K562 (cell line): Measurements from ENCODE around the gene THADA. TPM values are rescaled to one million over a fixed set of nuclear protein-coding genes. Genes with fewer than 3 reads are reported as not detected.

Source experiments
- ATAC-seq: fragments of 200-7000 bp; cut with Tn5 transposase; 3 replicates; pipeline ENCODE4 v1.9.1; 2020; ENCODE audit warnings: moderate library complexity
- BruUV-seq: library from RNA; stranded (reverse); fragments of 400-500 nt; replicated peaks from 2 replicates; lab custom pipeline; 2021; lab: Mats Ljungman, UMichigan
- CTCF ChIA-PET: fragments of 300-600 bp; formaldehyde crosslinking; extraction: SDS; loops from one replicate; lab custom pipeline; 2021; ENCODE audit warnings: low intra/inter-chr PET ratio; lab: Yijun Ruan, JAX
- POLR2A ChIA-PET: fragments of 300-600, 350-650 bp; sonication (Branson Sonifier 250); formaldehyde crosslinking; extraction: SDS; loops from one replicate; lab custom pipeline; 2021; ENCODE audit warnings: antibody characterized with exemption, inconsistent platforms; lab: Yijun Ruan, JAX
- DNase-seq, 4 experiments: peaks; one replicate each; pipeline versions ENCODE4 v3.0.0 to v3.0.0-alpha.2; 2011 to 2018; ENCODE audit warnings: low spot score in 3 of 4, mixed read lengths in 3 of 4; ENCODE audit errors: extremely low read depth in 1 of 4
- FAIRE-seq: peaks from 2 replicates; lab custom pipeline; 2011; peaks lifted over from hg19 to GRCh38; lab: Jason Lieb, UNC
- H2AFZ ChIP-seq: 2 replicates; pipeline ENCODE4 v1.6.0; 2011; ENCODE audit warnings: low read depth, low read length, control low read depth, inconsistent platforms
- H3K27ac ChIP-seq: fragments of 200-600 bp; 3 replicates; pipeline ENCODE4 v1.8.0; 2011; ENCODE audit warnings: low read depth, mild to moderate bottlenecking, control low read depth, inconsistent platforms, low read length, moderate library complexity, mixed read lengths; ENCODE audit errors: extremely low read depth
- H3K27me3 ChIP-seq, 2 experiments: fragments of 300-600 bp in 1 of 2; 2 replicates in 1 of 2; 3 replicates in 1 of 2; pipeline versions ENCODE4 v1.6.0 to v1.8.0; 2011; ENCODE audit warnings: inconsistent platforms in 2 of 2, low read length in 2 of 2, mild to moderate bottlenecking in 1 of 2, mixed read lengths in 1 of 2, moderate library complexity in 1 of 2; ENCODE audit not compliant: control insufficient read depth in 2 of 2, insufficient read depth in 2 of 2
- H3K36me3 ChIP-seq: fragments of 300-600 bp; 3 replicates; pipeline ENCODE4 v1.8.0; 2011; ENCODE audit warnings: mild to moderate bottlenecking, low read length, inconsistent platforms; ENCODE audit not compliant: control insufficient read depth, insufficient read depth
- H3K4me1 ChIP-seq, 2 experiments: fragments of 200-600 bp in 1 of 2; replicated peaks in 1 of 2; 2 replicates in 1 of 2; 3 replicates in 1 of 2; pipeline versions ENCODE4 v1.5.1 to v1.8.0; 2011; ENCODE audit warnings: inconsistent platforms in 2 of 2, low read length in 2 of 2, mild to moderate bottlenecking in 1 of 2, mixed read lengths in 1 of 2, moderate library complexity in 1 of 2; ENCODE audit not compliant: control insufficient read depth in 2 of 2, insufficient read depth in 2 of 2
- H3K4me2 ChIP-seq: 2 replicates; pipeline ENCODE4 v1.6.1; 2011; ENCODE audit warnings: low read length, control low read depth, inconsistent platforms, mixed read lengths; ENCODE audit not compliant: insufficient read depth
- H3K4me3 ChIP-seq: fragments of 200-600 bp; sonication (generic), shearing (Covaris generic); 2 replicates; pipeline ENCODE4 v1.5.1; 2016; ENCODE audit warnings: control low read depth, inconsistent platforms
- H3K79me2 ChIP-seq: fragments of 200-600 bp; 3 replicates; pipeline ENCODE4 v1.8.0; 2011; ENCODE audit warnings: low read length, inconsistent platforms; ENCODE audit not compliant: control insufficient read depth, insufficient read depth
- H3K9ac ChIP-seq, 2 experiments: 2 replicates each; pipeline versions ENCODE4 v1.6.0 to v1.6.1; 2011; ENCODE audit warnings: low read depth in 2 of 2, low read length in 2 of 2, control low read depth in 1 of 2, inconsistent platforms in 1 of 2, mild to moderate bottlenecking in 1 of 2, mixed read lengths in 1 of 2; ENCODE audit not compliant: insufficient read depth in 1 of 2
- H3K9me1 ChIP-seq: one replicate; pipeline ENCODE4 v1.6.0; 2011; ENCODE audit warnings: inconsistent platforms, mild to moderate bottlenecking, low read length, moderate library complexity; ENCODE audit not compliant: control insufficient read depth, insufficient read depth
- H3K9me3 ChIP-seq: replicated peaks from 2 replicates; pipeline ENCODE4 v1.5.1; 2011; ENCODE audit warnings: low read depth, low read length, inconsistent platforms; ENCODE audit not compliant: control insufficient read depth, insufficient read depth
- H4K20me1 ChIP-seq: replicated peaks from 2 replicates; pipeline ENCODE4 v1.6.1; 2011; ENCODE audit warnings: low read length, inconsistent platforms, mixed read lengths; ENCODE audit not compliant: control insufficient read depth, insufficient read depth
- CCAR2 ChIP-seq: fragments of 200-400 bp; formaldehyde crosslinking; IDR thresholded peaks from 2 replicates; pipeline ENCODE4 v1.6.1; 2017; ENCODE audit warnings: mild to moderate bottlenecking, low read depth, low read length
- CEBPG ChIP-seq, 3 experiments: fragments of 200-800 bp in 1 of 3; sonication (Bioruptor generic) in 1 of 3; sonication (generic) in 1 of 3; formaldehyde crosslinking in 1 of 3; IDR thresholded peaks in 2 of 3; conservative IDR thresholded peaks in 1 of 3; 2 replicates each; pipeline versions ENCODE4 v1.6.1 to v1.8.0; 2016 to 2022; ENCODE audit warnings: missing compliant biosample characterization in 2 of 3, missing genetic modification characterization in 2 of 3, mild to moderate bottlenecking in 1 of 3, missing genetic modification reagents in 1 of 3
- GABPA ChIP-seq: fragments of 200-800 bp; sonication (Bioruptor generic); conservative IDR thresholded peaks from 2 replicates; pipeline ENCODE4 v1.6.1; 2016; ENCODE audit warnings: low read depth, missing genetic modification characterization, missing compliant biosample characterization
- NR2F6 ChIP-seq: fragments of 450-650 bp; formaldehyde crosslinking; IDR thresholded peaks from 2 replicates; pipeline ENCODE4 v1.4.0; 2020; ENCODE audit warnings: mild to moderate bottlenecking
- PHF21A ChIP-seq: fragments of 450-650 bp; IDR thresholded peaks from 2 replicates; pipeline ENCODE4 v1.6.1; 2017; ENCODE audit warnings: low read depth, borderline replicate concordance
- TBP ChIP-seq: optimal IDR thresholded peaks from 2 replicates; pipeline ENCODE3; 2011; ENCODE audit warnings: low read depth, low read length, improper control_type of control experiment
- ZNF165 ChIP-seq: fragments of 250-450 bp; sonication (Bioruptor Pico); IDR thresholded peaks from 2 replicates; pipeline ENCODE4 v1.4.0; 2020; ENCODE audit warnings: borderline replicate concordance
- WGBS: fragments of 100-300 bp; shearing (Covaris generic); methylation state at CpG from one replicate; pipeline ENCODE4 v1.1.6; 2016; ENCODE audit warnings: low coverage, mixed read lengths; ENCODE audit not compliant: insufficient coverage; ENCODE audit errors: missing lambda C conversion rate; 5-methylcytosine and 5-hydroxymethylcytosine counted together
- in situ Hi-C: fragments of 300-500 bp; cut with MboI; formaldehyde crosslinking; loops from 4 replicates; pipeline ENCODE4 v1.15.0; 2018; ENCODE audit warnings: inconsistent platforms, mixed read lengths
- intact Hi-C: fragments of 100-400 bp; cut with micrococcal nuclease; formaldehyde crosslinking; loops from 2 replicates; pipeline ENCODE4 v1.14.2; 2022
- polyA plus RNA-seq, 8 experiments: library from polyadenylated mRNA; depleted of rRNA in 4 of 8; stranded (reverse) in 5 of 8; unstranded in 3 of 8; fragments of >200 nt; fragmentation: Nextera tagmentation in 2 of 8; fragmentation: Illumina TruSeq in 1 of 8; extraction: Ambion mirVana in 2 of 8; extraction: Trizol in 1 of 8; gene quantifications; 2 replicates each; pipeline versions ENCODE4 v1.2.1 to v1.2.3, GENCODE V29; 2011 to 2014; ENCODE audit warnings: inconsistent platforms in 1 of 8, missing spikeins in 1 of 8
- total RNA-seq, 7 experiments: library from RNA; depleted of rRNA in 6 of 7; stranded (reverse); fragments of >200 nt in 6 of 7; fragmentation: Illumina TruSeq in 2 of 7; extraction: Trizol in 2 of 7; gene quantifications; 2 replicates each; pipeline versions ENCODE4 v1.2.1 to v1.2.3, GENCODE V29; 2011 to 2021; ENCODE audit warnings: low replicate concordance in 1 of 7
- TF ChIP-seq, protein P1 (sequence below): sonication (generic); formaldehyde crosslinking; IDR thresholded peaks from 2 replicates; pipeline ENCODE4 v1.8.1; 2023; ENCODE audit warnings: mild to moderate bottlenecking, missing genetic modification reagents

Gene THADA
- total and polyA plus RNA-seq, 9 of the 15 experiments (the other 6 are each of a cell fraction or from before 2014, with no cell fraction given) = 17.8 to 34.7 (median 31.9) TPM

DNA sequence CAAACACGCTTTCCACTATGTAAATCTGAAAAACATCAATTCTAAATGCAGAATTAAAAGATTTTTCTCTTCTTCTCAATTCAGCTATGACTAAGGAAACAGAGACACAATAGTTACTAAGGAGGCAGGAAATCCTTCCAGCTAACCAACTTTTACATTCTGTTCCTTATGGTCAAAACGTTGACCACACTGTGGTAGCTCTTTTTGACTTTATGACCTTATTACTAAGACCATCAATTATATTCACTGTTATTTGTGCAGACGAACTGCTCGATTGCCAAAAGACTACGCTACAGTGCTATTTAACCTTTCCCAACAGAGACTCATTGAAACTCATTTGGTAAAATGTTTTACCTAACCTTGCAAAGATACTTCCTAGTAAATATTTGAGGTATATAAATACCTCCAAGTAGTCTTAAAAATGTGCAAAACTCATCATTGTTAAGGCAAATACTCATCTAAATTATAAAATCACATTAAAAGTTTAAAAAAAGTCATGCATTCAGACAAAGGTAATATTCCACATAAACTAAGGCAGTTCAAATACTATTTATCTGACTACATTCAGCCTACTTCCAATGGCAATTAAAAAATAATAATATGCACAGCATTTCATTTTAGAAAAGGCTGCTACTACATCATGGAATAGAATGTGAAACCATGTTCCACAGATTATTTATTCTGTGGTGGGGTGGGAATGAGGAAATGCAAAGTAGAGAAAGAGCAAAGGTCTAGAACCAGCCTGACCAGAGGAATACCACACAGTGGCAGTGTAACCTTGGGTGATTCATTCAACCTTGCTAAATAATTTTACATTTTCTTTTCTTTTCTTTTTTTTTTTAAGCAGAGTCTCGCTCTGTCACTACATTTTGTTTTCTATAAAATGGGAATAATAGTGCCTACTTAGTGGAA is 139.9 kb downstream of the THADA start:
- CTCF ChIA-PET = no interaction called here
- POLR2A ChIA-PET = interaction anchor here (3.5 kb wide), 1 partner anchor 8 kb away, joined by 11 read pairs; no protein-coding TSS in a partner anchor
- Histone ChIP-seq H4K20me1 (no peaks in the 10 kb centered on the region), H3K79me2 (no peaks in the 10 kb centered on the region), H3K9ac (no peak overlapping the region), H2AFZ (no peak overlapping the region), H3K27ac (no peak overlapping the region), H3K4me2 (no peak overlapping the region), H3K9me3 (no peaks in the 10 kb centered on the region), H3K36me3 (no peaks in the 10 kb centered on the region; the same call in 2 of the 3 replicates), H3K4me3 (no peak overlapping the region), H3K4me1 (no peaks in the 10 kb centered on the region), H3K27me3 (no peaks in the 10 kb centered on the region), H3K9me1 (no peaks in the 10 kb centered on the region)
- FAIRE-seq (no peak), DNase-seq (no peak), ATAC-seq (no peak)
- BruUV-seq = no TSS peak
- WGBS = 72% methylated on average over 6 of the region's 6 CpGs
- in situ Hi-C loops = no loop called here
- intact Hi-C loops = no loop called here
- TF ChIP-seq ZNF165 (CRISPR knock-in tag) = no peak
- no peak for TF ChIP-seq PHF21A
- TF ChIP-seq, protein P1, sequence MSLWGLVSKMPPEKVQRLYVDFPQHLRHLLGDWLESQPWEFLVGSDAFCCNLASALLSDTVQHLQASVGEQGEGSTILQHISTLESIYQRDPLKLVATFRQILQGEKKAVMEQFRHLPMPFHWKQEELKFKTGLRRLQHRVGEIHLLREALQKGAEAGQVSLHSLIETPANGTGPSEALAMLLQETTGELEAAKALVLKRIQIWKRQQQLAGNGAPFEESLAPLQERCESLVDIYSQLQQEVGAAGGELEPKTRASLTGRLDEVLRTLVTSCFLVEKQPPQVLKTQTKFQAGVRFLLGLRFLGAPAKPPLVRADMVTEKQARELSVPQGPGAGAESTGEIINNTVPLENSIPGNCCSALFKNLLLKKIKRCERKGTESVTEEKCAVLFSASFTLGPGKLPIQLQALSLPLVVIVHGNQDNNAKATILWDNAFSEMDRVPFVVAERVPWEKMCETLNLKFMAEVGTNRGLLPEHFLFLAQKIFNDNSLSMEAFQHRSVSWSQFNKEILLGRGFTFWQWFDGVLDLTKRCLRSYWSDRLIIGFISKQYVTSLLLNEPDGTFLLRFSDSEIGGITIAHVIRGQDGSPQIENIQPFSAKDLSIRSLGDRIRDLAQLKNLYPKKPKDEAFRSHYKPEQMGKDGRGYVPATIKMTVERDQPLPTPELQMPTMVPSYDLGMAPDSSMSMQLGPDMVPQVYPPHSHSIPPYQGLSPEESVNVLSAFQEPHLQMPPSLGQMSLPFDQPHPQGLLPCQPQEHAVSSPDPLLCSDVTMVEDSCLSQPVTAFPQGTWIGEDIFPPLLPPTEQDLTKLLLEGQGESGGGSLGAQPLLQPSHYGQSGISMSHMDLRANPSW (CRISPR knock-in tag) = no peak
- TF ChIP-seq CEBPG (CRISPR knock-in tag; IDR thresholded peaks at IDR 0.05) = no peak
- no peak for TF ChIP-seq CEBPG (tag; conservative IDR thresholded peaks at IDR 0.05 in 1 of 2, IDR thresholded peaks at IDR 0.05 in 1 of 2)
- no peak for TF ChIP-seq GABPA (tag)
- no peak for TF ChIP-seq NR2F6 (CRISPR knock-in tag)
- no peak for TF ChIP-seq CCAR2
- no peak for TF ChIP-seq TBP
